Astrocyte (in vitro differentiated cells and primary cell): ENCODE measurements around the gene RHBDD2.

ENCODE experiments used
- EZH2 ChIP-seq: IDR thresholded peaks from 2 replicates; pipeline ENCODE4 v1.6.1; 2012; ENCODE audit warnings: mild to moderate bottlenecking, low read length, inconsistent platforms; ENCODE audit not compliant: insufficient read depth
- TF ChIP-seq, protein P1 (sequence below): IDR thresholded peaks from 2 replicates; pipeline ENCODE4 v1.5.1; 2011; ENCODE audit warnings: low read depth, mild to moderate bottlenecking, inconsistent platforms, low read length, moderate library complexity; ENCODE audit not compliant: insufficient read depth

DNA sequence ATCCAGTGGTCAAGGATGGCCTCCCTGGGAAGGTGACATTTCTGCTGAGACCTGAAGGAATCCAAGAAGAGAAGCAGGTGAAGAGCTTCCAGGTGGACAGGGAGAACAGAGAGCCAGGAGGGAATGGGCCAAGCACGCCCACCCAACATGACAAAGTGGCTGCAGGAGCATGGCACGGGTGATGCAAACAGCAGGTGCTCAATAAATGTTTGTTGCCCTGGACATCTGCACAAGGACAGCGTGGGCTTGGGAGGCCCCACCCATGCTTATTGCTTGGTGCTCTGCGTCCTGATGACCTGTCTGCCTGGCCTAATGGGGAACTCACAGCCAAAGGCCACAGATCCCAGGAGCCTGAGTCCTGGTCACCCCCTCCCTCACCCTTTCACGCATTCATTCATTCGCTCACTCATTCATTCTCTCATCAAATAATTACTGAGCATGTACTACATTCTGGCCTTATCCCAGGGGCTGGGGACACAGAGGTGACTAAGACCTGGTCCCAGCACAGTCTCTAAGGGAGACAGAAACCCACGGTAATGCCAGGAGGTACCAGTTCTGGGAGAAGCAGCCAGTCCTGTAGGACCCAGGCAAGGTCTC lies 13.1 kb downstream of the RHBDD2 start:
- TF ChIP-seq, protein P1, sequence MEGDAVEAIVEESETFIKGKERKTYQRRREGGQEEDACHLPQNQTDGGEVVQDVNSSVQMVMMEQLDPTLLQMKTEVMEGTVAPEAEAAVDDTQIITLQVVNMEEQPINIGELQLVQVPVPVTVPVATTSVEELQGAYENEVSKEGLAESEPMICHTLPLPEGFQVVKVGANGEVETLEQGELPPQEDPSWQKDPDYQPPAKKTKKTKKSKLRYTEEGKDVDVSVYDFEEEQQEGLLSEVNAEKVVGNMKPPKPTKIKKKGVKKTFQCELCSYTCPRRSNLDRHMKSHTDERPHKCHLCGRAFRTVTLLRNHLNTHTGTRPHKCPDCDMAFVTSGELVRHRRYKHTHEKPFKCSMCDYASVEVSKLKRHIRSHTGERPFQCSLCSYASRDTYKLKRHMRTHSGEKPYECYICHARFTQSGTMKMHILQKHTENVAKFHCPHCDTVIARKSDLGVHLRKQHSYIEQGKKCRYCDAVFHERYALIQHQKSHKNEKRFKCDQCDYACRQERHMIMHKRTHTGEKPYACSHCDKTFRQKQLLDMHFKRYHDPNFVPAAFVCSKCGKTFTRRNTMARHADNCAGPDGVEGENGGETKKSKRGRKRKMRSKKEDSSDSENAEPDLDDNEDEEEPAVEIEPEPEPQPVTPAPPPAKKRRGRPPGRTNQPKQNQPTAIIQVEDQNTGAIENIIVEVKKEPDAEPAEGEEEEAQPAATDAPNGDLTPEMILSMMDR = no peak
- no peak for TF ChIP-seq EZH2
